SIG-M5 treated with dmso at 0.1 percent for 504 hours (cell line): ENCODE measurements around the gene GP1BB.
A peak's percentile ranks its signal among the peaks of the same experiment; 100 is the strongest.
"Not testable (repeated sequence)": the region's sequence is repeated elsewhere in the genome, so short reads cannot be mapped to it uniquely, and the experiment has no call there.

ENCODE experiments used
- DNase-seq: peaks from one replicate; lab custom pipeline; 2025; ENCODE audit not compliant: unreplicated experiment; lab: John Stamatoyannopoulos, UW

Gene GP1BB

GRCh38 chr22:19723232-19723982 is at the start of gene GP1BB:
Gene GP1BB, plus strand, starts transcription at chr22:19723539. Its CDS starts 31 bp downstream, at chr22:19723570.
- no peak for DNase-seq

GRCh38 chr22:19673660-19674059 is 49.7 kb upstream of the GP1BB start:
- no peak for DNase-seq

GRCh38 chr22:19674129-19674928 is 49.0 kb upstream of the GP1BB start:
- no peak for DNase-seq

- DNase-seq, result no peak
Observed at GRCh38 chr22:19674929-19675253, 48.4 kb upstream of the GP1BB start.

GRCh38 chr22:19675428-19675827 is 47.9 kb upstream of the GP1BB start:
- no peak for DNase-seq

GRCh38 chr22:19676437-19676836 is 46.9 kb upstream of the GP1BB start:
- not testable (repeated sequence) for DNase-seq

- DNase-seq, result no peak
Observed at GRCh38 chr22:19678949-19679521, 44.3 kb upstream of the GP1BB start.

GRCh38 chr22:19679522-19680101 is 43.7 kb upstream of the GP1BB start:
- no peak for DNase-seq

- DNase-seq, result no peak
Observed at GRCh38 chr22:19680287-19680881, 43.0 kb upstream of the GP1BB start.

- no peak for DNase-seq
Observed at GRCh38 chr22:19680911-19681862, 42.2 kb upstream of the GP1BB start.

GRCh38 chr22:19681863-19682245 is 41.5 kb upstream of the GP1BB start:
- no peak for DNase-seq

- DNase-seq, result no peak
Observed at GRCh38 chr22:19686946-19687345, 36.4 kb upstream of the GP1BB start.

GRCh38 chr22:19687561-19688300 is 35.6 kb upstream of the GP1BB start:
- peak; percentile 86 for DNase-seq

- no peak for DNase-seq
Observed at GRCh38 chr22:19688301-19689290, 34.7 kb upstream of the GP1BB start.

GRCh38 chr22:19689408-19689807 is 33.9 kb upstream of the GP1BB start:
- DNase-seq, result no peak

GRCh38 chr22:19691007-19691720 is 32.2 kb upstream of the GP1BB start:
- no peak for DNase-seq

- DNase-seq, result no peak
Observed at GRCh38 chr22:19691721-19692341, 31.5 kb upstream of the GP1BB start.
